ENCODE measurements around the gene LSM11. TPM values are rescaled to one million over a fixed set of nuclear protein-coding genes. Genes with fewer than 3 reads are reported as not detected.

Gene LSM11
- total and polyA plus RNA-seq, 2 donors (not counting 1 experiment from before 2014, with no cell fraction given), result 1.00 to 4.2 TPM

DNA sequence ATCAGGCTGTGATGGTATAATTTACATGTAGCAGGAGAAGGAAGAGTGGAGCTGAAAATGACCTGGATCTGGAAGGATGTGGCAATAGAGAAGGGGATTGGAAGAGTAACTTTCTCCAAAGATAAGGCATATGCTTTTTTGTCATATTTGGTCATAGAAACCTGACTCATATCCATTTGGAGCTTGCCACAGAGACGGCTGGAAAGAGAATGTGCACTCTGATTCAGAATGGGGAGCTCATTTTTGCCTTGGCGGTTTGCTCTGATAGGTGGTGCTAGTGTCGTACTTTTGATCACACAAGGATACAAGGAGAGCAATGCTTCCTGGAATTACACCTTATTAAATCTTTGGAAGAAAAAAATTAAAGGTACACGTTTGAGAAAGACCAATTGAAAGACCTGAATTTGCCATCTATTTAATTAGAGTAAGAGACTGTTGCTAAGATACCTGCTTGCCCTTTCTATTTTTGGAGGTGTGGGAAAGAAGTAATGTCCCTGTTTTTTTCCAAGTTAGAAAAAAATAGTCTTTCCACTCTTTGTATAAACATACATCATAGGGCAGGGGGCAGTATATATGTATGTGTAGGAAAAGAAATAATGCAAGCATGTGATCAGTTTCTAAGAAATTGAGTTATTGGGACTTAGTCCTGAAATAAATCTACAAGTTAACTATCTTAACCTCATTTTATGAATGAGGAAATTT is 5.4 kb downstream of the LSM11 start:
- H3K27ac Mint-ChIP-seq, result no peak overlapping the region
- WGBS (ENCODE audit: insufficient coverage), result 100% methylated on average over 1 of the region's 4 CpGs
- CTCF ChIA-PET, result interaction anchor here (0.6 to 9.0 kb wide), 2 partner anchors 14 to 80 kb away, joined by 3 to 100 read pairs; partner anchors contain the start of gene C5orf52

GRCh38 chr5:157749462-157749799 is 5.9 kb downstream of the LSM11 start:
- H3K79me2 ChIP-seq (ENCODE audit: control insufficient read depth, insufficient read depth, low read length), result peaks cover 4% of the 10 kb centered on the region
- no peaks in the 10 kb centered on the region for H3K27me3 Mint-ChIP-seq
- no peaks in the 10 kb centered on the region for H3K27me3 ChIP-seq (replicated peaks in 1 of 4; ENCODE audit: control extremely low read depth in 1 of 4, control insufficient read depth in 3 of 4, insufficient read depth in 4 of 4, low read length in 3 of 4)
- POLR2A ChIA-PET, result no interaction called here
- H3K9me3 ChIP-seq (ENCODE audit: control extremely low read depth in 1 of 3, control insufficient read depth in 2 of 3, insufficient read depth in 1 of 3, low read length in 2 of 3), result no peaks in the 10 kb centered on the region
- peaks cover 5% of the 10 kb centered on the region in 2 donors for H3K4me1 ChIP-seq (ENCODE audit: control insufficient read depth in 2 of 2, insufficient read depth in 2 of 2, low read length in 2 of 2)
- WGBS (ENCODE audit: insufficient coverage), result no CpG with 5 or more reads among the region's 11 CpGs
- H3K9ac ChIP-seq (ENCODE audit: low read length), result no peak overlapping the region
- no peak overlapping the region for H3K4me3 Mint-ChIP-seq
- ATAC-seq (ENCODE audit: low read depth), result no peak
- H3K27ac Mint-ChIP-seq, result no peak overlapping the region
- no peaks in the 10 kb centered on the region for H4K20me1 ChIP-seq (ENCODE audit: control insufficient read depth, insufficient read depth, low read length, poor library complexity, severe bottlenecking)
- H3K27ac ChIP-seq (ENCODE audit: low read length in 2 of 2), result no peak overlapping the region
- no peak overlapping the region for H3K4me2 ChIP-seq (replicated peaks; ENCODE audit: low read depth, low read length, poor library complexity, severe bottlenecking)
- intact Hi-C loops (cut with micrococcal nuclease), result no loop called here
- H3K9me3 Mint-ChIP-seq (ENCODE audit: insufficient read depth), result no peaks in the 10 kb centered on the region
- H2AFZ ChIP-seq (ENCODE audit: insufficient read depth, low read depth, low read length, poor library complexity, severe bottlenecking), result no peak overlapping the region
- no peak for DNase-seq
- CTCF ChIA-PET, result interaction anchor here (1.0 kb wide), 1 partner anchor 14 kb away, joined by 3 read pairs; no protein-coding TSS in a partner anchor
- H3K36me3 ChIP-seq (replicated peaks in 1 of 2; ENCODE audit: control extremely low read depth in 1 of 2, control insufficient read depth in 1 of 2, extremely low read depth in 1 of 2, insufficient read depth in 2 of 2, low read length in 1 of 2), result peaks cover 0 to 18% of the 10 kb centered on the region in 2 experiments
- TF ChIP-seq, protein P1, sequence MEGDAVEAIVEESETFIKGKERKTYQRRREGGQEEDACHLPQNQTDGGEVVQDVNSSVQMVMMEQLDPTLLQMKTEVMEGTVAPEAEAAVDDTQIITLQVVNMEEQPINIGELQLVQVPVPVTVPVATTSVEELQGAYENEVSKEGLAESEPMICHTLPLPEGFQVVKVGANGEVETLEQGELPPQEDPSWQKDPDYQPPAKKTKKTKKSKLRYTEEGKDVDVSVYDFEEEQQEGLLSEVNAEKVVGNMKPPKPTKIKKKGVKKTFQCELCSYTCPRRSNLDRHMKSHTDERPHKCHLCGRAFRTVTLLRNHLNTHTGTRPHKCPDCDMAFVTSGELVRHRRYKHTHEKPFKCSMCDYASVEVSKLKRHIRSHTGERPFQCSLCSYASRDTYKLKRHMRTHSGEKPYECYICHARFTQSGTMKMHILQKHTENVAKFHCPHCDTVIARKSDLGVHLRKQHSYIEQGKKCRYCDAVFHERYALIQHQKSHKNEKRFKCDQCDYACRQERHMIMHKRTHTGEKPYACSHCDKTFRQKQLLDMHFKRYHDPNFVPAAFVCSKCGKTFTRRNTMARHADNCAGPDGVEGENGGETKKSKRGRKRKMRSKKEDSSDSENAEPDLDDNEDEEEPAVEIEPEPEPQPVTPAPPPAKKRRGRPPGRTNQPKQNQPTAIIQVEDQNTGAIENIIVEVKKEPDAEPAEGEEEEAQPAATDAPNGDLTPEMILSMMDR (IDR thresholded peaks at IDR 0.05), result no peak
- TF ChIP-seq EZH2 (IDR thresholded peaks at IDR 0.05; ENCODE audit: borderline replicate concordance, insufficient read depth, low read depth, low read length, poor library complexity, severe bottlenecking), result no peak
- H3K4me3 ChIP-seq (ENCODE audit: control extremely low read depth in 1 of 5, extremely low read depth in 1 of 5, insufficient read depth in 1 of 5, low read depth in 2 of 5, low read length in 4 of 5), result no peak overlapping the region
- peaks cover 11% of the 10 kb centered on the region for H3K4me1 Mint-ChIP-seq

More for the DNA sequence above, 5.4 kb downstream of the LSM11 start:
- Histone ChIP-seq H3K4me2 (replicated peaks; ENCODE audit: low read depth, low read length, poor library complexity, severe bottlenecking) (no peak overlapping the region), H3K27me3 (replicated peaks in 1 of 4; ENCODE audit: control extremely low read depth in 1 of 4, control insufficient read depth in 3 of 4, insufficient read depth in 4 of 4, low read length in 3 of 4) (no peaks in the 10 kb centered on the region), H3K4me3 (ENCODE audit: control extremely low read depth in 1 of 5, extremely low read depth in 1 of 5, insufficient read depth in 1 of 5, low read depth in 2 of 5, low read length in 4 of 5) (no peak overlapping the region), H3K9me3 (ENCODE audit: control extremely low read depth in 1 of 3, control insufficient read depth in 2 of 3, insufficient read depth in 1 of 3, low read length in 2 of 3) (no peaks in the 10 kb centered on the region), H3K27ac (ENCODE audit: low read length in 2 of 2) (no peak overlapping the region), H3K79me2 (ENCODE audit: control insufficient read depth, insufficient read depth, low read length) (peaks cover 8% of the 10 kb centered on the region), H2AFZ (ENCODE audit: insufficient read depth, low read depth, low read length, poor library complexity, severe bottlenecking) (no peak overlapping the region), H3K4me1 (ENCODE audit: control insufficient read depth in 2 of 2, insufficient read depth in 2 of 2, low read length in 2 of 2) (peaks cover 8% of the 10 kb centered on the region in 2 donors), H3K36me3 (replicated peaks in 1 of 2; ENCODE audit: control extremely low read depth in 1 of 2, control insufficient read depth in 1 of 2, extremely low read depth in 1 of 2, insufficient read depth in 2 of 2, low read length in 1 of 2) (peaks cover 0 to 15% of the 10 kb centered on the region in 2 experiments), H3K9ac (ENCODE audit: low read length) (no peak overlapping the region), H4K20me1 (ENCODE audit: control insufficient read depth, insufficient read depth, low read length, poor library complexity, severe bottlenecking) (no peaks in the 10 kb centered on the region)
- Mint-ChIP-seq H3K4me1 (peaks cover 14% of the 10 kb centered on the region), H3K27me3 (no peaks in the 10 kb centered on the region), H3K9me3 (ENCODE audit: insufficient read depth) (no peaks in the 10 kb centered on the region), H3K4me3 (no peak overlapping the region)
- intact Hi-C loops (cut with micrococcal nuclease), result no loop called here
- POLR2A ChIA-PET, result no interaction called here
- no peak for TF ChIP-seq EZH2 (IDR thresholded peaks at IDR 0.05; ENCODE audit: borderline replicate concordance, insufficient read depth, low read depth, low read length, poor library complexity, severe bottlenecking)
- TF ChIP-seq, protein P1 (IDR thresholded peaks at IDR 0.05), result no peak
- DNase-seq (no peak), ATAC-seq (ENCODE audit: low read depth) (no peak)

Data from B cell (primary cell).